ENCODE results near the gene PRR11. TPM values are rescaled to one million over a fixed set of nuclear protein-coding genes. Genes with fewer than 3 reads are reported as not detected.
A peak's percentile ranks its signal among the peaks of the same experiment; 100 is the strongest.

The PRR11 gene
- total and polyA plus RNA-seq, 2 of the 8 experiments (the other 6 are each of a cell fraction or from before 2014, with no cell fraction given): 32.7 to 83.0 TPM

DNA sequence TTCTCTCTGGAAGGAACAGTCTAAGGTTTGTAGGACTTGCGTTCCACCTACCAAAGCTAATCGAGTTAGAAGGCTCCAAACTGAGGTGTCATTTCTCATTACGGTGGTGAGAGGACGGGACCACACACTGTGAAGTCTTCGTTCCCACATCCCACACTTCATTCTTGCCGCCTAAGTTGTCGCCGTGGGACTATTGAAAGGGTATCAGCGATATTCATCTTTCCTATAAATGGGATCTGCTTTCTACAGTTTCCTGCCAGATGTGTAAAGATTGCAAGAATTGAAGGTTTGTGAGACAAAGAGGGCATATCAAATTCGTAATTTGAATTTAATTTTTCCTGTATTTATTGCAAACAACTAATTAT is 48.3 kb upstream of the PRR11 start (continued):
- TF ChIP-seq, protein P1, sequence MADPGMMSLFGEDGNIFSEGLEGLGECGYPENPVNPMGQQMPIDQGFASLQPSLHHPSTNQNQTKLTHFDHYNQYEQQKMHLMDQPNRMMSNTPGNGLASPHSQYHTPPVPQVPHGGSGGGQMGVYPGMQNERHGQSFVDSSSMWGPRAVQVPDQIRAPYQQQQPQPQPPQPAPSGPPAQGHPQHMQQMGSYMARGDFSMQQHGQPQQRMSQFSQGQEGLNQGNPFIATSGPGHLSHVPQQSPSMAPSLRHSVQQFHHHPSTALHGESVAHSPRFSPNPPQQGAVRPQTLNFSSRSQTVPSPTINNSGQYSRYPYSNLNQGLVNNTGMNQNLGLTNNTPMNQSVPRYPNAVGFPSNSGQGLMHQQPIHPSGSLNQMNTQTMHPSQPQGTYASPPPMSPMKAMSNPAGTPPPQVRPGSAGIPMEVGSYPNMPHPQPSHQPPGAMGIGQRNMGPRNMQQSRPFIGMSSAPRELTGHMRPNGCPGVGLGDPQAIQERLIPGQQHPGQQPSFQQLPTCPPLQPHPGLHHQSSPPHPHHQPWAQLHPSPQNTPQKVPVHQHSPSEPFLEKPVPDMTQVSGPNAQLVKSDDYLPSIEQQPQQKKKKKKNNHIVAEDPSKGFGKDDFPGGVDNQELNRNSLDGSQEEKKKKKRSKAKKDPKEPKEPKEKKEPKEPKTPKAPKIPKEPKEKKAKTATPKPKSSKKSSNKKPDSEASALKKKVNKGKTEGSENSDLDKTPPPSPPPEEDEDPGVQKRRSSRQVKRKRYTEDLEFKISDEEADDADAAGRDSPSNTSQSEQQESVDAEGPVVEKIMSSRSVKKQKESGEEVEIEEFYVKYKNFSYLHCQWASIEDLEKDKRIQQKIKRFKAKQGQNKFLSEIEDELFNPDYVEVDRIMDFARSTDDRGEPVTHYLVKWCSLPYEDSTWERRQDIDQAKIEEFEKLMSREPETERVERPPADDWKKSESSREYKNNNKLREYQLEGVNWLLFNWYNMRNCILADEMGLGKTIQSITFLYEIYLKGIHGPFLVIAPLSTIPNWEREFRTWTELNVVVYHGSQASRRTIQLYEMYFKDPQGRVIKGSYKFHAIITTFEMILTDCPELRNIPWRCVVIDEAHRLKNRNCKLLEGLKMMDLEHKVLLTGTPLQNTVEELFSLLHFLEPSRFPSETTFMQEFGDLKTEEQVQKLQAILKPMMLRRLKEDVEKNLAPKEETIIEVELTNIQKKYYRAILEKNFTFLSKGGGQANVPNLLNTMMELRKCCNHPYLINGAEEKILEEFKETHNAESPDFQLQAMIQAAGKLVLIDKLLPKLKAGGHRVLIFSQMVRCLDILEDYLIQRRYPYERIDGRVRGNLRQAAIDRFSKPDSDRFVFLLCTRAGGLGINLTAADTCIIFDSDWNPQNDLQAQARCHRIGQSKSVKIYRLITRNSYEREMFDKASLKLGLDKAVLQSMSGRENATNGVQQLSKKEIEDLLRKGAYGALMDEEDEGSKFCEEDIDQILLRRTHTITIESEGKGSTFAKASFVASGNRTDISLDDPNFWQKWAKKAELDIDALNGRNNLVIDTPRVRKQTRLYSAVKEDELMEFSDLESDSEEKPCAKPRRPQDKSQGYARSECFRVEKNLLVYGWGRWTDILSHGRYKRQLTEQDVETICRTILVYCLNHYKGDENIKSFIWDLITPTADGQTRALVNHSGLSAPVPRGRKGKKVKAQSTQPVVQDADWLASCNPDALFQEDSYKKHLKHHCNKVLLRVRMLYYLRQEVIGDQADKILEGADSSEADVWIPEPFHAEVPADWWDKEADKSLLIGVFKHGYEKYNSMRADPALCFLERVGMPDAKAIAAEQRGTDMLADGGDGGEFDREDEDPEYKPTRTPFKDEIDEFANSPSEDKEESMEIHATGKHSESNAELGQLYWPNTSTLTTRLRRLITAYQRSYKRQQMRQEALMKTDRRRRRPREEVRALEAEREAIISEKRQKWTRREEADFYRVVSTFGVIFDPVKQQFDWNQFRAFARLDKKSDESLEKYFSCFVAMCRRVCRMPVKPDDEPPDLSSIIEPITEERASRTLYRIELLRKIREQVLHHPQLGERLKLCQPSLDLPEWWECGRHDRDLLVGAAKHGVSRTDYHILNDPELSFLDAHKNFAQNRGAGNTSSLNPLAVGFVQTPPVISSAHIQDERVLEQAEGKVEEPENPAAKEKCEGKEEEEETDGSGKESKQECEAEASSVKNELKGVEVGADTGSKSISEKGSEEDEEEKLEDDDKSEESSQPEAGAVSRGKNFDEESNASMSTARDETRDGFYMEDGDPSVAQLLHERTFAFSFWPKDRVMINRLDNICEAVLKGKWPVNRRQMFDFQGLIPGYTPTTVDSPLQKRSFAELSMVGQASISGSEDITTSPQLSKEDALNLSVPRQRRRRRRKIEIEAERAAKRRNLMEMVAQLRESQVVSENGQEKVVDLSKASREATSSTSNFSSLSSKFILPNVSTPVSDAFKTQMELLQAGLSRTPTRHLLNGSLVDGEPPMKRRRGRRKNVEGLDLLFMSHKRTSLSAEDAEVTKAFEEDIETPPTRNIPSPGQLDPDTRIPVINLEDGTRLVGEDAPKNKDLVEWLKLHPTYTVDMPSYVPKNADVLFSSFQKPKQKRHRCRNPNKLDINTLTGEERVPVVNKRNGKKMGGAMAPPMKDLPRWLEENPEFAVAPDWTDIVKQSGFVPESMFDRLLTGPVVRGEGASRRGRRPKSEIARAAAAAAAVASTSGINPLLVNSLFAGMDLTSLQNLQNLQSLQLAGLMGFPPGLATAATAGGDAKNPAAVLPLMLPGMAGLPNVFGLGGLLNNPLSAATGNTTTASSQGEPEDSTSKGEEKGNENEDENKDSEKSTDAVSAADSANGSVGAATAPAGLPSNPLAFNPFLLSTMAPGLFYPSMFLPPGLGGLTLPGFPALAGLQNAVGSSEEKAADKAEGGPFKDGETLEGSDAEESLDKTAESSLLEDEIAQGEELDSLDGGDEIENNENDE (IDR thresholded peaks at IDR 0.05; ENCODE audit: insufficient replicate concordance, low read length): peak; percentile 34
- TF ChIP-seq HDAC2 (IDR thresholded peaks at IDR 0.05; ENCODE audit: borderline replicate concordance in 1 of 2, low read depth in 2 of 2, low read length in 2 of 2) (no peak), POLR2AphosphoS5 (IDR thresholded peaks at IDR 0.05; ENCODE audit: low read depth, low read length) (peak; percentile 5; the same call in 1 of the 2 replicates), JUN (IDR thresholded peaks at IDR 0.05; ENCODE audit: low read depth, low read length) (no peak), KDM5A (IDR thresholded peaks at IDR 0.05; ENCODE audit: low read length) (no peak), RXRA (IDR thresholded peaks at IDR 0.05; ENCODE audit: insufficient read depth, low read depth, low read length) (no peak)

All from H1 (cell line).